BLaER1 (cell line): Measurements from ENCODE around the gene DIPK1B.

ENCODE experiments used
- H3K27ac ChIP-seq: shearing (Covaris generic); formaldehyde crosslinking; 2 replicates; pipeline ENCODE4 v1.8.1; 2022
- H3K27me3 ChIP-seq: shearing (Covaris generic); formaldehyde crosslinking; 2 replicates; pipeline ENCODE4 v1.8.1; 2022
- H3K36me3 ChIP-seq: shearing (Covaris generic); formaldehyde crosslinking; 2 replicates; pipeline ENCODE4 v1.8.1; 2022
- H3K4me1 ChIP-seq: shearing (Covaris generic); formaldehyde crosslinking; 2 replicates; pipeline ENCODE4 v1.8.1; 2022
- H3K4me2 ChIP-seq: shearing (Covaris generic); formaldehyde crosslinking; 2 replicates; pipeline ENCODE4 v1.8.1; 2022
- H3K4me3 ChIP-seq: shearing (Covaris generic); formaldehyde crosslinking; 2 replicates; pipeline ENCODE4 v1.8.1; 2022
- H3K9ac ChIP-seq: shearing (Covaris generic); formaldehyde crosslinking; 2 replicates; pipeline ENCODE4 v1.8.1; 2022
- H3K9me3 ChIP-seq: shearing (Covaris generic); formaldehyde crosslinking; 2 replicates; pipeline ENCODE4 v1.8.1; 2022
- H4K20me1 ChIP-seq: shearing (Covaris generic); formaldehyde crosslinking; 2 replicates; pipeline ENCODE4 v1.8.1; 2022
- Cebpa-rat ChIP-seq: shearing (Covaris generic); IDR thresholded peaks from 2 replicates; pipeline ENCODE4 v1.8.1; 2022

Gene DIPK1B

GRCh38 chr9:136729926-136730325, 17.6 kb downstream of the DIPK1B start:
- H3K9ac ChIP-seq: peak overlapping the region; percentile 97; the same call in 1 of the 2 replicates
- no peaks in the 10 kb centered on the region for H3K9me3 ChIP-seq
- H3K36me3 ChIP-seq: peaks cover 22% of the 10 kb centered on the region
- TF ChIP-seq Cebpa-rat: no peak
- no peaks in the 10 kb centered on the region for H3K27me3 ChIP-seq
- peaks cover 67% of the 10 kb centered on the region for H3K4me1 ChIP-seq
- H3K4me3 ChIP-seq: no peak overlapping the region
- peaks cover 40% of the 10 kb centered on the region for H4K20me1 ChIP-seq
- no peak overlapping the region for H3K27ac ChIP-seq
- peak overlapping the region; percentile 100 for H3K4me2 ChIP-seq

GRCh38 chr9:136732444-136733178, 20.2 kb downstream of the DIPK1B start:
- no peak for TF ChIP-seq Cebpa-rat
- Histone ChIP-seq H3K27ac (no peak overlapping the region), H3K9ac (no peak overlapping the region)

GRCh38 chr9:136733611-136734010, 21.2 kb downstream of the DIPK1B start:
- TF ChIP-seq Cebpa-rat: no peak

More at GRCh38 chr9:136732444-136733178, 20.2 kb downstream of the DIPK1B start:
- H3K4me2 ChIP-seq: peak overlapping the region; percentile 56; the same call in 1 of the 2 replicates
- H3K4me3 ChIP-seq: no peak overlapping the region
- peaks cover 13% of the 10 kb centered on the region for H4K20me1 ChIP-seq
- peaks cover 62% of the 10 kb centered on the region for H3K4me1 ChIP-seq
- no peaks in the 10 kb centered on the region for H3K27me3 ChIP-seq
- H3K36me3 ChIP-seq: no peaks in the 10 kb centered on the region
- H3K9me3 ChIP-seq: no peaks in the 10 kb centered on the region

GRCh38 chr9:136734837-136735496, 22.6 kb downstream of the DIPK1B start:
- Histone ChIP-seq H3K27me3 (no peaks in the 10 kb centered on the region), H3K27ac (no peak overlapping the region), H3K9ac (0 out of 2 replicates have a peak overlapping the region, but pooled peaks have one; percentile 24), H4K20me1 (peaks cover 4% of the 10 kb centered on the region; the same call in 1 of the 2 replicates), H3K4me1 (peaks cover 48% of the 10 kb centered on the region), H3K36me3 (no peaks in the 10 kb centered on the region; the same call in 1 of the 2 replicates), H3K9me3 (no peaks in the 10 kb centered on the region), H3K4me2 (peak overlapping the region; percentile 47), H3K4me3 (no peak overlapping the region)
- no peak for TF ChIP-seq Cebpa-rat

More at GRCh38 chr9:136733611-136734010, 21.2 kb downstream of the DIPK1B start:
- Histone ChIP-seq H3K4me1 (peaks cover 60% of the 10 kb centered on the region), H3K36me3 (no peaks in the 10 kb centered on the region), H3K27me3 (no peaks in the 10 kb centered on the region), H3K4me2 (peak overlapping the region; percentile 56), H4K20me1 (peaks cover 10% of the 10 kb centered on the region; the same call in 1 of the 2 replicates), H3K9me3 (no peaks in the 10 kb centered on the region), H3K9ac (no peak overlapping the region; the same call in 1 of the 2 replicates), H3K27ac (peak overlapping the region; percentile 9; the same call in 1 of the 2 replicates), H3K4me3 (no peak overlapping the region)

- Histone ChIP-seq H3K4me3 (no peak overlapping the region), H3K36me3 (no peaks in the 10 kb centered on the region; the same call in 1 of the 2 replicates), H3K27ac (peak overlapping the region; percentile 4; the same call in 1 of the 2 replicates), H3K9ac (no peak overlapping the region), H3K4me1 (peaks cover 48% of the 10 kb centered on the region), H3K9me3 (no peaks in the 10 kb centered on the region), H4K20me1 (no peaks in the 10 kb centered on the region), H3K27me3 (no peaks in the 10 kb centered on the region), H3K4me2 (no peak overlapping the region)
- no peak for TF ChIP-seq Cebpa-rat
These were observed 23.6 kb downstream of the DIPK1B start for GRCh38 chr9:136735812-136736480.

- no peak overlapping the region for H3K27ac ChIP-seq
- H3K4me1 ChIP-seq: peaks cover 64% of the 10 kb centered on the region
- H3K9ac ChIP-seq: no peak overlapping the region
- H3K4me3 ChIP-seq: no peak overlapping the region
- H3K9me3 ChIP-seq: no peaks in the 10 kb centered on the region
- no peak overlapping the region for H3K4me2 ChIP-seq
- peaks cover 12% of the 10 kb centered on the region; the same call in 1 of the 2 replicates for H4K20me1 ChIP-seq
- H3K27me3 ChIP-seq: no peaks in the 10 kb centered on the region
- no peak for TF ChIP-seq Cebpa-rat
- H3K36me3 ChIP-seq: peaks cover 8% of the 10 kb centered on the region; the same call in 1 of the 2 replicates
These were observed 26.6 kb downstream of the DIPK1B start for GRCh38 chr9:136738960-136739359.

GRCh38 chr9:136739509-136739908, 27.1 kb downstream of the DIPK1B start:
- no peaks in the 10 kb centered on the region for H3K9me3 ChIP-seq
- no peak for TF ChIP-seq Cebpa-rat
- no peaks in the 10 kb centered on the region for H3K27me3 ChIP-seq
- peaks cover 13% of the 10 kb centered on the region; the same call in 1 of the 2 replicates for H3K36me3 ChIP-seq
- no peak overlapping the region for H3K9ac ChIP-seq
- peaks cover 14% of the 10 kb centered on the region; the same call in 1 of the 2 replicates for H4K20me1 ChIP-seq
- peaks cover 64% of the 10 kb centered on the region for H3K4me1 ChIP-seq
- no peak overlapping the region for H3K4me2 ChIP-seq
- 0 out of 2 replicates have a peak overlapping the region, but pooled peaks have one; percentile 6 for H3K27ac ChIP-seq
- no peak overlapping the region for H3K4me3 ChIP-seq

- H3K27me3 ChIP-seq: no peaks in the 10 kb centered on the region
- H3K4me1 ChIP-seq: peaks cover 64% of the 10 kb centered on the region
- peak overlapping the region; percentile 99; the same call in 1 of the 2 replicates for H3K4me2 ChIP-seq
- H3K36me3 ChIP-seq: peaks cover 14% of the 10 kb centered on the region; the same call in 1 of the 2 replicates
- 0 out of 2 replicates have a peak overlapping the region, but pooled peaks have one; percentile 6 for H3K27ac ChIP-seq
- no peak for TF ChIP-seq Cebpa-rat
- H3K4me3 ChIP-seq: no peak overlapping the region
- peaks cover 14% of the 10 kb centered on the region; the same call in 1 of the 2 replicates for H4K20me1 ChIP-seq
- H3K9ac ChIP-seq: no peak overlapping the region
- no peaks in the 10 kb centered on the region for H3K9me3 ChIP-seq
These were observed 27.7 kb downstream of the DIPK1B start for GRCh38 chr9:136740069-136740468.

- H3K9ac ChIP-seq: no peak overlapping the region
- TF ChIP-seq Cebpa-rat: no peak
- peak overlapping the region; percentile 99 for H3K4me2 ChIP-seq
- no peaks in the 10 kb centered on the region for H3K27me3 ChIP-seq
- H3K9me3 ChIP-seq: no peaks in the 10 kb centered on the region
- H4K20me1 ChIP-seq: peaks cover 14% of the 10 kb centered on the region; the same call in 1 of the 2 replicates
- peak overlapping the region; percentile 70 for H3K27ac ChIP-seq
- no peak overlapping the region for H3K4me3 ChIP-seq
- H3K36me3 ChIP-seq: peaks cover 15% of the 10 kb centered on the region; the same call in 1 of the 2 replicates
- peaks cover 64% of the 10 kb centered on the region for H3K4me1 ChIP-seq
These were observed 28.1 kb downstream of the DIPK1B start for GRCh38 chr9:136740491-136740890.
